HAP-1 (cell line): ENCODE data around the gene MFRP.

Source experiments
- DNase-seq, 2 experiments: peaks; one replicate each; pipeline ENCODE4 v3.0.0-alpha.2; 2016 to 2020; ENCODE audit warnings: low spot score in 2 of 2
- H3K27me3 ChIP-seq: fragments of 250-450 bp; sonication (Bioruptor Pico); 2 replicates; pipeline ENCODE4 v1.5.1; 2020; ENCODE audit warnings: low read depth, mild to moderate bottlenecking, moderate library complexity
- H3K36me3 ChIP-seq: fragments of 250-450 bp; sonication (Bioruptor Pico); replicated peaks from 2 replicates; pipeline ENCODE4 v1.5.1; 2020; ENCODE audit warnings: mild to moderate bottlenecking
- H3K4me1 ChIP-seq: fragments of 250-450 bp; sonication (Bioruptor Pico); 2 replicates; pipeline ENCODE4 v1.5.1; 2020; ENCODE audit warnings: mild to moderate bottlenecking
- H3K4me3 ChIP-seq: fragments of 250-450 bp; sonication (Bioruptor Pico); 2 replicates; pipeline ENCODE4 v1.5.1; 2020; ENCODE audit warnings: mild to moderate bottlenecking, moderate library complexity
- H3K9me3 ChIP-seq: fragments of 250-450 bp; sonication (Bioruptor Pico); 2 replicates; pipeline ENCODE4 v1.5.1; 2020; ENCODE audit warnings: mild to moderate bottlenecking, moderate library complexity
- in situ Hi-C: fragments of 300-500 bp; cut with MboI; formaldehyde crosslinking; loops from 3 replicates; pipeline ENCODE4 v1.14.3; 2020; ENCODE audit warnings: low sequenced_read_pairs, inconsistent platforms, mixed read lengths

MFRP gene

GRCh38 chr11:119303227-119303718 is 43.2 kb downstream of the MFRP start:
- Histone ChIP-seq H3K4me1 (no peaks in the 10 kb centered on the region), H3K36me3 (peaks cover 36% of the 10 kb centered on the region), H3K27me3 (no peaks in the 10 kb centered on the region), H3K4me3 (no peak overlapping the region), H3K9me3 (no peaks in the 10 kb centered on the region; the same call in 1 of the 2 replicates)
- in situ Hi-C loops = no loop called here
- no peak for DNase-seq

- Histone ChIP-seq H3K4me3 (no peak overlapping the region), H3K36me3 (peaks cover 49% of the 10 kb centered on the region), H3K9me3 (no peaks in the 10 kb centered on the region), H3K27me3 (no peaks in the 10 kb centered on the region), H3K4me1 (no peaks in the 10 kb centered on the region; the same call in 1 of the 2 replicates)
- in situ Hi-C loops = no loop called here
- DNase-seq = no peak
These were observed 46.1 kb downstream of the MFRP start for GRCh38 chr11:119300198-119300964.

GRCh38 chr11:119299416-119299815 is 47.1 kb downstream of the MFRP start:
- in situ Hi-C loops = no loop called here
- Histone ChIP-seq H3K4me1 (no peaks in the 10 kb centered on the region; the same call in 1 of the 2 replicates), H3K27me3 (no peaks in the 10 kb centered on the region), H3K36me3 (peaks cover 49% of the 10 kb centered on the region), H3K4me3 (no peak overlapping the region), H3K9me3 (no peaks in the 10 kb centered on the region)
- no peak for DNase-seq

DNA sequence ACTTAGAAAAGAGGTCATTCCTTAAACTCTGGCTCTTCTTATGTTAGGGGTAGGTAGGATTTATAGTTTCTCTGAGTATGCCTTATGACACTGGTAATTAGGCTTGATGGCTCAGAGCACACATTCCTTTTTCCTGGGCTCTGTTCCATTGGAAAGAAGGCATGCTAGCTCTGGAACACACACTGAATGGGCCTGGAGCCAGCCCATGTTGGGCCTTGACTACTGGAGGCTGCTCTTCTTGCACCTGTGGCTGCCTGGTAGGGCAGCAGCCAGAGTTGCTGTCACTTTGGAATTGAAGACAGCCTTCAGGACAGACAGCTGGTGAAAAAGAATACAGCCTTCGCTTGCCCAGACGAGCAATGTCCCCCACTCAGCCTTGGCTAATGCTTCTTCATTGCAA is 47.8 kb downstream of the MFRP start:
- no peak for DNase-seq
- Histone ChIP-seq H3K9me3 (no peaks in the 10 kb centered on the region), H3K27me3 (no peaks in the 10 kb centered on the region), H3K4me3 (no peak overlapping the region), H3K4me1 (no peaks in the 10 kb centered on the region; the same call in 1 of the 2 replicates), H3K36me3 (peaks cover 49% of the 10 kb centered on the region)
- in situ Hi-C loops = no loop called here

DNA sequence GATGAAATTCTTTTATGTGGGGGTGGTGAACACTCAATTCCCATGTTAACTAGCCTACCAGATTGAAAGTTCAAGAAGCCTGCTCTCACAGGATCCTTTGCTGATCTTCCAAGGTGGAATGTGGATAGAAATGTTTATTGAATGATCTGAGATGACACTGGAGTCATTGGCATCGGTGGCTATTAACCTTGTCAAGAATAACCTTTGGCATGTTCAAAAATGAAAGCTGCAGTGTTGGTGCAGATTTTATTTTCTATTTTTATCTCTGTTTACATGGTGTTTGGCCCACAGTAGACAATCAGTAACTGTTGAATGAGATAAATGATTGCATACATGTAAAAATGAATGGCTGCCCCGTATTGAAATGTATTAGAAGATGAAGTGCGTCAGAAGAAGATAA is 48.6 kb downstream of the MFRP start:
- Histone ChIP-seq H3K27me3 (no peaks in the 10 kb centered on the region), H3K9me3 (no peaks in the 10 kb centered on the region), H3K36me3 (peaks cover 43% of the 10 kb centered on the region), H3K4me1 (no peaks in the 10 kb centered on the region; the same call in 1 of the 2 replicates), H3K4me3 (no peak overlapping the region)
- no peak for DNase-seq
- in situ Hi-C loops = no loop called here

DNA sequence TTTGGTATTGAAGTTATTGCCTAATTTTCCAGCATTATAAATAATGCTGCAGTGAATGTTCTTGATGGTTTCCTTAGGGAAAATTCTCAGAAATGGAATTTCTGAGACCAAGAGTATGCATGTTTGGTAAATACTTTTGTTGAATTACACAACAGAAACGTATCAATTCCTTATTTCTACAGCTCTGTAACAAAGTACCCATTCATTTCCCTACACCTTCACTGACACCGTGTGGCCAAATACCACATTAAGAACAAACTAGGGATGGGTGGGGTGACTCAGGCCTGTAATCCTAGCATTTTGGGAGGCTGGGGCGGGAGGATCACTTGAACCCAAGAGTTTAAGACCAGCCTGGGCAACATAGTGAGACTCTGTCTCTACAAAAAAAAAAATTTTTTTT is 51.3 kb downstream of the MFRP start:
- Histone ChIP-seq H3K27me3 (no peaks in the 10 kb centered on the region), H3K4me3 (no peak overlapping the region), H3K4me1 (no peaks in the 10 kb centered on the region; the same call in 1 of the 2 replicates), H3K36me3 (peaks cover 29% of the 10 kb centered on the region), H3K9me3 (peaks cover 7% of the 10 kb centered on the region; the same call in 1 of the 2 replicates)
- DNase-seq = no peak
- in situ Hi-C loops = no loop called here

- no peak for DNase-seq
- Histone ChIP-seq H3K36me3 (peaks cover 18% of the 10 kb centered on the region), H3K9me3 (peaks cover 7% of the 10 kb centered on the region; the same call in 1 of the 2 replicates), H3K27me3 (no peaks in the 10 kb centered on the region), H3K4me1 (no peaks in the 10 kb centered on the region; the same call in 1 of the 2 replicates), H3K4me3 (no peak overlapping the region)
- in situ Hi-C loops = no loop called here
These were observed 53.0 kb downstream of the MFRP start for GRCh38 chr11:119293461-119293860.

DNA sequence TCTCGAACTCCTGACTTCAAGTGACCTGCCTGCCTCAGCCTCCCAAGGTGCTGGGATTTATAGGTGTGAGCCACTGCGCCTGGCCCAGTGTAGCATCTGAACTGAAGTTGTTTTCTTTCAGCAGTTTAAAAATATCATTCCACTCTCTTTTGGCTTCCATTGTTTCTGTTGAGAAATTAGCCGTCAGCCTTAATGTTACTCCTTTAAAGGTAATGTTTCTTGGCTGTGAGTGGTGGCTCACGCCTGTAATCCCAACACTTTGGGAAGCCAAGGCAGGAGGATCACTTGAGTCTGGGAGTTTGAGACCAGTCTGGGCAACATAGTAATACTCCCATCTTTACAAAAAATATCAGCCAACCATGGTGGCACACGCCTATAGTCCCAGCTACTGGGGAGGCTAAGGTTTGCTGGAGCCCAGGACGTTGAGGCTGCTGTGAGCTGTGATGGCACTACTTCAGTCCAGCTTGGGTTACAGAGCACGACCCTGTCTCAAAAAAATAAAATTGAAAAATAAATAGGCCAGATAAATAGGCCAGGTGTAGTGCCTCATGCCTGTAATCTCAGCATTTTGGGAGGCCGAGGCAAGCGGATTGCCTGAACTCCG is 55.5 kb downstream of the MFRP start:
- Histone ChIP-seq H3K36me3 (peaks cover 9% of the 10 kb centered on the region; the same call in 1 of the 2 replicates), H3K4me1 (no peaks in the 10 kb centered on the region), H3K9me3 (peaks cover 7% of the 10 kb centered on the region; the same call in 1 of the 2 replicates), H3K27me3 (no peaks in the 10 kb centered on the region), H3K4me3 (no peak overlapping the region)
- no peak for DNase-seq
- in situ Hi-C loops = no loop called here
